GM21381 (cell line): ENCODE measurements around the gene GABBR1.
A peak's percentile ranks its signal among the peaks of the same experiment; 100 is the strongest.

Source experiments
- ATAC-seq: cut with Tn5 transposase; IDR thresholded peaks from one replicate; pipeline ENCODE4 v1.9.1; 2021; ENCODE audit warnings: mild to moderate bottlenecking, moderate library complexity; ENCODE audit not compliant: unreplicated experiment

The GABBR1 gene

DNA sequence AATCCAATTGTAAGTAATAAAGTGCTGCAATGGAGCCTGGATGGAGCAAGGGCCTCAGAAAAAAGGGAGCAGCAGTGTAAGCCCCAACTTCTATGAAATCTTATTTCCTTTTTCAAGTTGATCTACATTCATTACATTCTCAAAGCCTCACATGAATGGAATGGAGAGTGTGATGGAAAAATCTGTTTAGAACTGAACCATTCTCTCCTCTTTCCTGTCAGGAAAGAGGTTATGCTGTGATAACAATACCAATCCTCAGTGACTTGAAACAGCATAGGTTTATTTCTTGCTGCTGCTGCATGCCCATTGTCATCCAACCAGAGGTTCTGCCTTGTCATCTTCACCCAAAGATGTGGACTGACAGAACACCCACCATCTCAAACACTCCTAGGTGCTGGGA lies 56.9 kb downstream of the GABBR1 start:
- no peak for ATAC-seq

DNA sequence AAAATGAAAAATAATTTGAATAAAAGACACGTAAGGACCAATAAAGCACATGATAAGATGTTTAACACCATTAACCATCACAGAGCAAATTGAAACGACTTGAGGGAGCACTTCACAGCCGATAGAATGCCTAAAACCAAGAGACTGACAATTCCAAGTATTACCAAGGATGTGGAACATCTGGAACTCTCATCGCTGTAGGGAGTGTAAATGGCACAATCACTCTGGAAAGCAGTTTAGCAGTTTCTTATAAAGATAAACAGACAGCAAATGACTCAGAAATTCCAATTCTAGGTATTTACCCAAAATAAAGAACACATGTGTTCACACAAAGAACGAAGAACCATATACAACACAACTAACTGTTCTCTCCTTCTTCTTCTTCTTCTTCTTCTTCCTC lies 65.0 kb downstream of the GABBR1 start:
- no peak for ATAC-seq

DNA sequence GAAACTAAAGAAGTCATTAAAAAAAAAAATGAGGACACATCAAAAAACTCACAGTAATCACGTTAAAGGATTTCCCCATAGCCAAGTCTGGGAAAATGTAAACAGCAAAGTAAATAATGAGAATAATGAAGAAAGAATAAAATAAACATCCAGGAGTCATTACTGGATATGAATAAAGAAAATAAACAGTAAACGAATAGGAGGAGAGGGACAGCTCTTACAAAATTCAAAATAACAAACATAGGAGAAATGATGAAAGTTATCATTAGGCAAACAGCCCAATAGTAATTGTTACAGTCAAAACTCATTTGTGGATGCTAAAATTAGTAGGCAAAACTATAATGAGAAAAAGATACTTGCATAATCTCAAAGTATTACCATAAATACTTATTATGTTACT lies 65.4 kb downstream of the GABBR1 start:
- ATAC-seq, result no peak

DNA sequence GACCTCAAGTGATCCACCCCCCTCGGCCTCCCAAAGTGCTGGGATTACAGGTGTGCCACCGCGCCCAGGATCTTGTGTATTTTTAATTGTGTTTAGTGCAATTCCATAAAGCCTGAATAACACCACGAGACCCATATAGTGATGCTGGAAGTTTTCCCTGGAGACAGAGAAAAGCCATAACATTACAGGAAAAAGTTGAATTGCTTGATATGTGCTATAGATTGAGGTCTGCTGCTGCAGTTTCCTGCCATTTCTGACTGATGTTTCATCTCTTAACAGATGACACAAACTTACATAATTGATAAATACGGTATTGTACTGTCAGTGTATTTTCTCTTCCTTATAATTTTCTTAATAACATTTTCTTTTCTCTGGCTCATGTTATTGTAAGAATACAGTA lies 66.1 kb downstream of the GABBR1 start:
- ATAC-seq, result no peak

DNA sequence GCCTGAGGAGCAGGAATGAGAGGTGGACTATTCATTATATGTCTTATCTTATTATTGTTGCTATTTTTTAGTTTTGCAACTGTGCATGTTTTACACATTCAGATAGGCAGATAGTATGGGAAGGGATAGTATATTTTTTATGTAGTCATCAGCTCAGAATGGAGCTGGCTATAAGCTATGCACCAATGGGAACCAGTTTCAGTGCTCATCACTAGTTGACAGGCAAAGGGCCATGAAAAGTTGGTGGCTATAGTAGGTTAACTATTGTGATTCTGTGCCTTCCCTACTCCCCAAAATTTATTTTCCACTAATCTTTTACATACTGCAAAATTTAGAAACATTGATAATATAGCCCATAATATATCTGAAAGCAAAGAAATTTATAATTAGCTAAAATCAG lies 68.1 kb downstream of the GABBR1 start:
- no peak for ATAC-seq

DNA sequence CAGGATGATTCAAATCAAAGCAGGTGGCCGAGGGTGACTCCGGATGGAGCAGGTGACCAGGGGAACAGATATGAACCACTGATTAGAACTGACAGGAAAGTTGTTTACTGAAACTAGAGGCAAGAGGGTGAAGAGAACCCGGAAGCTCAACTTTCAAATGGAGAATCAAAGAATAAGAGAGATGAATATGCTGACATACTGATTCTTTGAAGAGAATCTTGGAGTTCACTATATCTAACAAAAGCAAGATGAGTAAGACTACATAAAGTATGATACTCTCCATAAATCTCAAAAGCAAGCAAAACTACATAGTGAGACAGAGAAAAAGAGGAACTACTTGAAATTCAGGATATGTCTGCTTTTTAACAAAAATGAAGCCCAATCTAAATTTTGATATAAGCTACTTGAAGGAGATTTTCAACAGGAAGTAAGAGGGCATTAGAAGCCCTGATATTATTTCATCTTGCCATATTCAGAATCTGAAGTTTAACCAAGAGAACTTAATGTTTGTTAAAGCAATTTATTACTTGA lies 69.5 kb downstream of the GABBR1 start:
- no peak for ATAC-seq

DNA sequence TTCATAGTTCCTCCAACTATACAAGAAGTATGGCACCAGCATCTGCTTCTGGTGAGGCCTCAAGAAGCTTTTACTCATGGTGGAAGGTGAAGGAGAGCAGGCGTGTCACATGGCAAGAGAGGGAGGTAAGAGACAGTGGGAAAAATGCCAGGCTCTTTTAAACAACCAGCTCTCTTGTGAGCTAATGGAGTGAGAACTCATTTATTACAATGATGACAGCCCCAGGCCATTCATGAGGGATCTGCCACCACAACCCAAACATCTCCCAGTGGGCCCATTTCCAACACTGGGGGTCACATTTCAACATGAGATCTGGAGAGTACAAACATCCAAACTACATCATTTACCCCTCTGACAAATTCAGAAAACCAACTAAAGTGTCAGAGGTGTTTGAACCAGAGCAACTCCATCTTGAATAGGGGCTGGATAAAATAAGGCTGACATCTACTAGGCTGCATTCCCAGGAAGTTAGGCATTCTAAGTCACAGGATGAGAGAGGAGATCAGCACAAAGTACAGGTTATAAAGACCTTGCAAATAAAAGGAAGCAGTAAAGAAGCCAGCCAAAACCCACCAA lies 71.3 kb downstream of the GABBR1 start:
- no peak for ATAC-seq

DNA sequence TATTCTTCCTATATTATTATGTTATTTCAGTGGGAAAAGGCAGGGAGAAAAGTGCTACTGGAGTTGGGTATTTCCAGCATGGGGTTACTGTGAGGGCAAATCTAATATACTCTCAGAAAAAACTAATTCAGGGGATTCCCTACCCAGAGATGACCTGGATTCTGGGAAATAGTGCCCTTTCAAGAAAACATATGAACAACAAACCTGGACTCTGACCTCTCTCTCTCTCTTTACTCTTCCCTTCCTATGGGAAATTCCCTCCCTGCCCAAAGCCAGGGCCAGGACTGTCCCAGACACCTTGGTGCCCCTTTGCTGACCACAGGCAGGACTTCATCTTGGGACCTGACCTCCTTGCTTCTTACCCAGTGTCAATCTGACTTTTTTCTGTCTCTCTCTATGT lies 71.9 kb downstream of the GABBR1 start:
- ATAC-seq, result no peak

DNA sequence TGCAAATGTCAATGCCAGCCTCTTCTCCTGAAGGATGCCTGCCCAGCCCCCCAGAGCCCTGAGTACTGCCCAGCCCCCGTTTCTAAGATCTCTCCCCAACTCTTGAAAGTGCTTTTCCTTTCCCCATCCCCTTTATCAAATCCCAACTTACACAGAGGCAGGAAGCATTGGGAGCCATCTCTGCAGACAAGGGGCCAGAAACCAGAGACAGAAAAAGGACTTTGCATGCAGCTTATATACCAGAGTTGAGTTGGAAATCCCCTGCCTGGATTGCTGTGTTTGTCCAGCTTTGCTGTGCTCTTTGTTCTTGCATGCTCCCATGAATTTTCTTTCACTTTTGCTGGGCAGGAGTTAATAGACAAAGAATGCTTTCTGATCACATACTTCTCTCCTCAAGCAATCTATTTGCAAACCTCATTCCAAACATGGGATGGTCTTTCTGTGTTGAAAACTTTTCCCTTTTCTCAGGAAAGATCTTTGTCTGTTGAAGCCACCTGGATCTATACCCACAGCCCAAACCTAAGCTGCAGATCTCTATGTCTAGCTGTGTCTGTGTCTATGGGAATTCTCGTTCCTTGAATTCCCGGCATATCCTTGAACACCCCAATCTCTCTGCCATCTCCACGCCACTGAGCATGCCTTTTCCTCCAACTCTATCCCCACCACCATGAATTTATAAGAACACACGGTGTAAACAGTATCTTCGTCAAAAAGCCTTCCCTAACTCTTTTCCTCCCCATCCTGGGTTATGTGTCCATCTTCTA lies 73.3 kb downstream of the GABBR1 start, which contains the start of gene UBD:
TSS of gene UBD (minus strand) at position 209 of the 764 bp plus-strand sequence. CDS start at position 178, 31 bp downstream.
- no peak for ATAC-seq

DNA sequence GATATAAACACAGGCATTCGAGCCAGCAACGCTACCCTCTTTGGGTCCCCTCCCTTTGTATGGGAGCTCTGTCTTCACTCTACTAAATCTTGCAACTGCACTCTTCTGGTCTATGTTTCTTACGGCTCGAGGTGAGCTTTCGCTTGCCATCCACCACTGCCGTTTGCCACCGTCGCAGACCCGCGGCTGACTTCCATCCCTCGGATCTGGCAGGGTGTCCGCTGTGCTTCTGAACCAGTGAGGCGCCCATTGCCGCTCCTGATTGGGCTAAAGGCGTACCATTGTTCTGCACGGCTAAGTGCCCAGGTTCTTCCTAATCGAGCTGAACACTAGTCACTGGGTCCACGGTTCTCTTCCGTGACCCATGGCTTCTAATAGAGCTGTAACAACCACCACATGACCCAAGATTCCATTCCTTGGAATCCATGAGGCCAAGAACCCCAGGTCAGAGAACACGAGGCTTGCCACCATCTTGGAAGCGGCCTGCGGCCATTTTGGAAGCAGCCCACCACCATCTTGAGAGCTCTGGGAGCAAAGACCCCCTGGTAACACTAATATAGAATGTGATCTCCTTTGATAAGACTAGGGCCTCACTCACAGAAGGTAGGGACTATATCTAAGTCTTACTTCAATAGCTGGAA lies 74.4 kb downstream of the GABBR1 start:
- ATAC-seq, result no peak

DNA sequence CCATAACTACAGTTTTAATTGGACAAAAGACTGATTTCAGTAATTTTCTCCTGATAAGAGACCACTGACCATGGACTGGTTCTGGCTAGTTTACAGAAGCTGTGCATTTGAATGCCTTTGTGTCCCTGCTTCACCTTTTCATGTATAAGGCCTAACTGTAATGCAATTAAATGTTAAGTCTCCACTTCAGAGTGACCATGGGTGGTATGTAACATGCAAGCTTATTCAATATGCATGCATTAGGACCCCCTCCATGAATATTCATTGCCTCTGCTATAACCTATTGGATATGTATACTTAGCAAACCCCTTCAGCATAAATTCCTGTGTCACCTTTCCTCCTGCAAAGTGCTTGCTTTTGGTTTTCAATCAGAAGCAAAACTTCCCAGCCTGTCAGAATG lies 75.7 kb downstream of the GABBR1 start:
- ATAC-seq, result no peak

DNA sequence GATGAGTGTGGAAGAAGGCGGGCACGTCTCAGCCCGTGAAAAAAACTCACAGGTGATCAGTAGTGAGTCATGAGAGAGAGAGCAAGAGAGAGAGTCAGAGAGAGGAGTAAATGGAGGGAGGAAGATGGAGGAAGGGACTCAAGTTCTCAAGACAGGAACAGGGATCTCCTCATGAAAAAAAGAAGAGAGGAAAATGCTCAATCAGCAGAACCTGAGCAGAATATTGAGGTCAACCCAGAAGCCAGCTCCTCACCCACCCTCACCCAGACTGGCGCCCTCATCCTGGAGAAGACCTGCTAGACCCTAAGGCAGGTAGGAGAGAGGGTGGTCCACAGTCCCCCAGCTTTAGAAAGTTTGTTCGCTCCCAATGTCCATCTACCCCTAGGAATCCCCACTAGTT lies 78.2 kb downstream of the GABBR1 start:
- no peak for ATAC-seq

DNA sequence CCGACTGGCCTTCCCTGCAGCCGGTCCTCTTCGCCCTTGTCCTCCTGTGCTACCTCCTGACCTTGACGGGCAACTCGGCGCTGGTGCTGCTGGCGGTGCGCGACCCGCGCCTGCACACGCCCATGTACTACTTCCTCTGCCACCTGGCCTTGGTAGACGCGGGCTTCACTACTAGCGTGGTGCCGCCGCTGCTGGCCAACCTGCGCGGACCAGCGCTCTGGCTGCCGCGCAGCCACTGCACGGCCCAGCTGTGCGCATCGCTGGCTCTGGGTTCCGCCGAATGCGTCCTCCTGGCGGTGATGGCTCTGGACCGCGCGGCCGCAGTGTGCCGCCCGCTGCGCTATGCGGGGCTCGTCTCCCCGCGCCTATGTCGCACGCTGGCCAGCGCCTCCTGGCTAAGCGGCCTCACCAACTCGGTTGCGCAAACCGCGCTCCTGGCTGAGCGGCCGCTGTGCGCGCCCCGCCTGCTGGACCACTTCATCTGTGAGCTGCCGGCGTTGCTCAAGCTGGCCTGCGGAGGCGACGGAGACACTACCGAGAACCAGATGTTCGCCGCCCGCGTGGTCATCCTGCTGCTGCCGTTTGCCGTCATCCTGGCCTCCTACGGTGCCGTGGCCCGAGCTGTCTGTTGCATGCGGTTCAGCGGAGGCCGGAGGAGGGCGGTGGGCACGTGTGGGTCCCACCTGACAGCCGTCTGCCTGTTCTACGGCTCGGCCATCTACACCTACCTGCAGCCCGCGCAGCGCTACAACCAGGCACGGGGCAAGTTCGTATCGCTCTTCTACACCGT lies 79.5 kb downstream of the GABBR1 start:
- ATAC-seq, result no peak

DNA sequence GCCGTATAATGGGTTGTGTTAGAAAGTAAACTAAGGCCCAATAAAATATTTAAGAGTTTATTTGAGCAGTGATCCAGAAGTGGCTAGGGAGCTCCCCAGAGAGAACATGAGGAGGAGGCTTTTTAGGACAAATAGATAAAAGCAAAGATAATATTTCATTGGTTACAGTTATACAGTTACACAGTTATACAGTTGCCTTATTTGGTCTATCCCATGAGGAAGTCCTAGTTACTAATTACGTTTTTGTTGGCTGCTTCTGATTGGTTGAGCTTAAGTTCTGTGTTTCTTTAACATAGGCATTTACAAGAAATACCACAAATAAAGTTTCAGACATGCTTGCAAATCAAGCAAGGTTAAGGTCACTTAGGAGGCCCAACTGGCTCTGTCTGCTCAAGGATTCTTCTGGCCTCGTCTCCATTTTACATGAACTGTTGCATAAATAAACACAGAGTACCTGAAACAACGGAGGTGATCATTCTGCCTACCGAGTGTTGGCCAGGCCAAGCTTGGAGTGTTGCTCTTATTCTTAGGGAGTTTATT lies 80.4 kb downstream of the GABBR1 start:
- peak; percentile 72 for ATAC-seq

DNA sequence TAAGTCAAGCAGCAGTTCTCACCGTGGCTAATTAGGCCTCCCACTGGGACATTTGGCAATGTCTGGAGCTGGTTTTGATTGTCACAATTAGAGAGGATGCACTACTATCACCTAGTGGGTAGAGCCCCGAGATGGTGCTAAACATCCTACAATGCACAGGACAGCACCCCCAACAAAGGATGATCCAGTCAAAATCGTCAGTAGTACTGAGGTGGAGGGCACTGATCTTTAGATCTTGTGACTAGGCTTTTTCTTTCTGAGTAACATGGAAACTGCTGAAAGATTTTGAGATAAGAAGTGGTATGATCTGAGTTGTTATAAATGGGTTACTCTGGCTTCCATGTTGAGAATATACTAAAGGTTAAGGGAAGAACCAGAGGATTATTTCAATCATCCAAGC lies 85.4 kb downstream of the GABBR1 start:
- no peak for ATAC-seq

DNA sequence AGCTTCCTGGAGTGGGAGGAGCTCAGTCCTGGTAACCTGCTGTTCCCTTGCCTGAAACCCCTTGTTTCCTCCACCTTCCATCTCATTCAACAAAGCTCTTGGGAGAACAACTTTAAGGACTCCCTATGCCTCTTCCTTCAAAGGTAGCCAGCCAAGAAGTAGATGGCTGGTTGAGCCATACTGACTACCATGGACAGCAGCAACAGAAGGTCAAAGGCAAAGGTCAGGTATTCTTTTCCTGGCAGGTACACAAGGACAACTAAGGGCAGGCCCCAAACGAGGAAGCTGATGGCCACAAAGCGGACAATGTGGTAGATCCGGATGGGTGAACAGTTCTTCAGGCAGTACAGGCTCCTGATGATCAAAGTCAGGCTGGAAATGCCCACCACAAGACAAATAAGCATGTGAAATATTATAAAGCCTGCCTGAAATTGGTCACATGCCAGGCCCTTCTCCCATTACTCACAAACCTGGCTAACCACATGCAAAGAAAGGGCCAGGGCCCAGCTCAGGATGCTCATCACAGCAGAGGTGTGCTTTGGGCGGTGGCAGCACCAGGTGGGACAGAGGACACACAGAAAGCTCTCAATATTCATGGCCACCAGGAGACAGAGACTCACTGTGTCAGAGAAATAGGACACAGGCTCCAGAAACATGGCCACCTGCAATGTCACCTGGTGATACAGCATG lies 95.1 kb downstream of the GABBR1 start:
- no peak for ATAC-seq

DNA sequence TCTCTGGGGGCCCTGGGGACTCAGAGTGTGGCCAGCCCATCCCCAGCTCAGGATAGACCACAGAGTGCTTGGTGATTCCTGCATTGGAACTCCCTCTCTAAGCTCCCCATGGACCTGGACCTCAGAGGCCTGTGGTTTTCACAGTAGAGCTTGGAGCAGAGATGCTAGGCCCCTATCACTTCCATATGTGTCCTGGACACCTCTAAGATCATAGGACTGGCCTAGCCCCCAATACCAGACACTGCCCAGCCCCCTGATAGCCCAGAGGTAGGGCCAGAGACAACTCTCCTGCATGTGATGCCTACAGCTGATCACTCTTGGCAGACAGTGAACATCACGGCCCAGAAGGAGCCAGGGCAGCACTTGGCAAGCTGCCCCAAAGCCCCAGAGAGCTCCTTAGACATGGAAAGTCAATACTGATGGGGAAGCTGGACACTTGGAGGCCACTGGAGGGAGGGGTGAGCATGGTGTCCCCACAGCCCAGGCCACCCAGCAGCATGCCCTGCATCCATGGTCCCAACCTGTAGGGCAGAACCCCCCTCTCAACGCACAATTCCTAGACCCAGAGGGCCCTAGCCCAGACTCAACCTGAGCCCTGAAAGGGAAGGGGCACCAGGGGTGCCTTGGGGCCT lies 100.5 kb downstream of the GABBR1 start:
- ATAC-seq, result no peak

DNA sequence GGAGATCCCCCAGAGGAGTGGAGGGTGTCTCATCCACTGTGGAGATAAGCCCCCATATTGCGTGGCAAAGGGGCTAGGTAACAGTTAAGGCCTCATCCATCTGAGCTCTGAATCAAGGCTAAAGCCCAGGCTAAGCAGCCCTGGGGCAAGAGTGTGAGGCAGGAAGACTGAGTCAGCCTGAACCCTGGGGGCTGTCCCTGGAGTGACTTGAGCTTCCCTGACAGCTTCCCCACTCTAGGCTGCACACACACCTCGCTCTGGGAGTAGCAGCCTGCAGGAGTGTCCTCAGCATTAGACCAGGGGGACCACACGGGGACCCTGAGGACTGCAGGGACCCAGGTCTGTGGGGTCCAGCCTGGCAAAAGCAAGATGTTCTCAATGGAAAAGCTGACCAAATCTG lies 101.3 kb downstream of the GABBR1 start:
- no peak for ATAC-seq

DNA sequence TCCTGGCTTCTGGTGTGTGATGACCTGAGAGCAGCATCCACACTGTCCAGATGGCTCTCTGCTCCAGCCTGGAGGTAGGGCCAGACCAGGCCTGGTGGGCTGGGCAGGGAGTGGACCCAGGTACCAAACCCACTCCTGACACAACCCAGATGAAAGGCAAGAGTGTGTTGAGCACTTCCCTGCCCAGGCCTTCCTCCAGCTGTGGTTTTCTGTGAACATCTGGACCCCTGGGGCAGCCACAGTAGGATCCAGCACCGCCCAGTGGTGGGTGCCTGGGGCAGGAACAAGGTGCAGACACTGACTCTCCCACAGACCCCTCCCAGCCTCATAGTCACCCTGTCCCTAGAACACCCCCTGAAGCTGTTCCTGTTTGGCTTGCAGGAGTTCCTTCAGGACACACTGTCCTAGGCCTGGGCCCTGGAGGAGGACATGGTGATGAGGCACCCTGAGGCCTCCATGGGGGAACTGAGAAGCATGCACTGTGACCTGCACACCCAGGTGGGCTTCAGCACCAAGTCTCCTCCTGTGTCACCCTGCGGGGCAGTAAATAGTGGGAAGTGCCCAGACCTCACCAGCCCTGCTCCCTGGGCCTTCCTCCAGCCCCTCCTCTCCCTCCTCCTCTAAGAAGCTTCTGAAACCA lies 102.2 kb downstream of the GABBR1 start:
- ATAC-seq, result no peak
